Naive thymus-derived CD4-positive, alpha-beta T cell (primary cell): ENCODE measurements around the gene ZNF416. TPM values are rescaled to one million over a fixed set of nuclear protein-coding genes. Genes with fewer than 3 reads are reported as not detected.

ENCODE experiments used
- ATAC-seq: fragments of 150-1000 bp; cut with Tn5 transposase; 2 replicates; pipeline ENCODE4 v1.10.0; 2021; ENCODE audit warnings: mild to moderate bottlenecking, moderate library complexity
- CTCF ChIA-PET: fragments of 350-600 bp; sonication (Branson Sonifier 250); formaldehyde crosslinking; loops from one replicate; lab custom pipeline; 2021; ENCODE audit warnings: antibody characterized with exemption; lab: Charles Lee
- POLR2A ChIA-PET: fragments of 350-600 bp; sonication (Branson Sonifier 250); formaldehyde crosslinking; loops from one replicate; lab custom pipeline; 2021; ENCODE audit warnings: antibody characterized with exemption, inconsistent platforms; lab: Charles Lee
- DNase-seq, 9 donors: peaks; one replicate each; pipeline versions ENCODE4 v3.0.0 to v3.0.0-alpha.2; 2020 to 2022; ENCODE audit warnings: mixed read lengths in 1 of 9
- H3K27ac ChIP-seq: one replicate; pipeline ENCODE4 v1.7.0; 2013; ENCODE audit warnings: mild to moderate bottlenecking, low read depth, low read length, moderate library complexity
- H3K27me3 ChIP-seq, 2 donors: one replicate each; pipeline ENCODE4 v1.7.0; 2013; ENCODE audit warnings: low read length in 2 of 2, mild to moderate bottlenecking in 2 of 2, moderate library complexity in 2 of 2; ENCODE audit not compliant: control insufficient read depth in 2 of 2, insufficient read depth in 2 of 2
- H3K36me3 ChIP-seq, 3 experiments: 1 replicate in 2 of 3; 2 replicates in 1 of 3; pipeline ENCODE4 v1.7.0; 2013; ENCODE audit warnings: low read length in 3 of 3, mild to moderate bottlenecking in 3 of 3, moderate library complexity in 1 of 3; ENCODE audit not compliant: insufficient read depth in 3 of 3, control insufficient read depth in 2 of 3
- H3K4me1 ChIP-seq, 2 donors: one replicate each; pipeline ENCODE4 v1.7.0; 2013; ENCODE audit warnings: low read length in 2 of 2, mild to moderate bottlenecking in 2 of 2, moderate library complexity in 1 of 2; ENCODE audit not compliant: control insufficient read depth in 2 of 2, insufficient read depth in 2 of 2
- H3K4me3 ChIP-seq: 2 replicates; pipeline ENCODE4 v1.7.0; 2013; ENCODE audit warnings: mild to moderate bottlenecking, low read length
- H3K9me3 ChIP-seq, 3 experiments: 1 replicate in 2 of 3; 2 replicates in 1 of 3; pipeline ENCODE4 v1.7.0; 2013; ENCODE audit warnings: low read length in 3 of 3; ENCODE audit not compliant: control insufficient read depth in 2 of 3
- H3K27ac Mint-ChIP-seq, 9 donors: one replicate each; pipeline ENCODE4 v1.8.0; 2020 to 2022; ENCODE audit warnings: mixed read lengths in 9 of 9, mild to moderate bottlenecking in 8 of 9, moderate library complexity in 5 of 9, inconsistent platforms in 2 of 9
- H3K27me3 Mint-ChIP-seq, 5 donors: one replicate each; pipeline ENCODE4 v1.8.0; 2021 to 2022; ENCODE audit warnings: mixed read lengths in 5 of 5, mild to moderate bottlenecking in 1 of 5
- H3K36me3 Mint-ChIP-seq, 5 donors: one replicate each; pipeline ENCODE4 v1.8.0; 2020 to 2022; ENCODE audit warnings: mixed read lengths in 5 of 5, mild to moderate bottlenecking in 3 of 5, inconsistent platforms in 1 of 5
- H3K4me1 Mint-ChIP-seq, 7 donors: one replicate each; pipeline ENCODE4 v1.8.0; 2020 to 2022; ENCODE audit warnings: mixed read lengths in 7 of 7, mild to moderate bottlenecking in 3 of 7, inconsistent platforms in 1 of 7
- H3K4me3 Mint-ChIP-seq, 10 donors: one replicate each; pipeline ENCODE4 v1.8.0; 2020 to 2022; ENCODE audit warnings: mild to moderate bottlenecking in 10 of 10, mixed read lengths in 10 of 10, moderate library complexity in 6 of 10, inconsistent platforms in 2 of 10
- H3K9me3 Mint-ChIP-seq, 11 donors: one replicate each; pipeline ENCODE4 v1.8.0; 2020 to 2022; ENCODE audit warnings: mixed read lengths in 11 of 11, mild to moderate bottlenecking in 4 of 11, inconsistent platforms in 1 of 11, moderate library complexity in 1 of 11
- intact Hi-C, 2 donors: fragments of 100-400 bp; cut with micrococcal nuclease; formaldehyde crosslinking; loops; one replicate each; pipeline ENCODE4 v1.15.1; 2023
- polyA plus RNA-seq, 2 donors: library from polyadenylated mRNA; unstranded; fragments of 300-500 nt; fragmentation: Illumina TruSeq; gene quantifications; one replicate each; pipeline ENCODE4 v1.2.3, GENCODE V29; 2021
- total RNA-seq, 6 experiments: library from RNA in 5 of 6; stranded (reverse) in 5 of 6; gene quantifications; 1 replicate in 5 of 6; 2 replicates in 1 of 6; pipeline ENCODE4 v1.2.3 and lab custom pipeline; 2021 to 2026

Gene ZNF416
- total and polyA plus RNA-seq, 7 experiments from 2014 or later, result 4.4 to 13.8 (median 5.7) TPM

GRCh38 chr19:57583521-57584416 lies 5.1 kb upstream of the ZNF416 start, which contains the start of gene ZIK1:
Gene ZIK1, plus strand, starts transcription at chr19:57584145. Its CDS starts 212 bp downstream, at chr19:57584357.
- Histone ChIP-seq H3K27ac (peak within 1 kb of the TSS; percentile 45), H3K36me3 (peaks cover 2 to 23% (median 6%) of the 10 kb centered on the region in 3 experiments), H3K4me1 (peaks cover 10 to 12% of the 10 kb centered on the region in 2 donors), H3K9me3 (peaks cover 0 to 37% (median 18%) of the 10 kb centered on the region in 3 experiments), H3K27me3 (no peaks in the 10 kb centered on the region), H3K4me3 (peak within 1 kb of the TSS; percentile 55)
- ChIA-PET CTCF (interaction anchor here (0.6 kb wide), 1 partner anchor 33 kb away, joined by 3 read pairs; no protein-coding TSS in a partner anchor), POLR2A (interaction anchor here (0.6 to 2.0 kb wide), 6 partner anchors 13 to 364 kb away, joined by 3 to 8 read pairs (median 4); partner anchors contain the start of genes ZNF134 and ZNF551)
- ATAC-seq (peak; percentile 93), DNase-seq (peak; percentile 61 to 91 (median 85))
- intact Hi-C loops, result loop anchor here (1.0 to 5.0 kb wide), 5 partner anchors 16 to 341 kb away; partner anchors contain the start of genes ZNF134 (in 2 of the 2), ZNF530 (in 2 of the 2), ZNF551 (in 1 of the 2) and ZNF749 (in 1 of the 2)
- Mint-ChIP-seq H3K4me3 (peak within 1 kb of the TSS; percentile 89 to 99 (median 94)), H3K27ac (peak within 1 kb of the TSS; percentile 76 to 95 (median 90)), H3K27me3 (no peaks in the 10 kb centered on the region), H3K4me1 (peaks cover 12 to 28% (median 24%) of the 10 kb centered on the region in 7 donors), H3K9me3 (peaks cover 29 to 86% (median 60%) of the 10 kb centered on the region in 11 donors), H3K36me3 (peaks cover 34 to 65% (median 47%) of the 10 kb centered on the region in 5 donors)

DNA sequence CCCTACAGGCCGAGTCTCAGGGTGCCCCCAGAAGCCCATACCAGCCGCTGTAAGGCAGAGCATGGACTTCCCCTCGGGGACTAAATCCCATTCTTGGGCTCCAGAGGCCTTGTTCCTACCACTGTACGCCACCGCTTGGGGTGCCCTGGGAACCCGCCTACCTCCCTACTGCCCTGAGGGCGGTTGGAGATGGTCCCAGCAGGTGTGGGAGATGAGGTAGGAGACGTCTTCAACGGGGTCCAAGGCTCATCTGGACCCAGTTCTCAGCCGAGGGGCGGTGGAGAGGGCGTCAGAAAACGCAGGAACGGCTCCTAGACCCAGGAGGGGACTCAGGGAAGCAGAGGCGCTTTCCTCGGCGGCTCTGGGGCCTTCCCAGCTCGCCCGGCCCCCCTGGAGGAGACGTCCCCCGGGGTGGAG lies 4.4 kb upstream of the ZNF416 start:
- intact Hi-C loops, result loop anchor here in 1 of 2 donors (1.0 to 5.0 kb wide), 2 partner anchors 148 to 341 kb away; partner anchors contain the start of genes ZNF749 and ZNF805
- ATAC-seq (no peak), DNase-seq (no peak)
- Mint-ChIP-seq H3K4me3 (peak overlapping the region in 7 of 10 donors; percentile 19 to 98 (median 89)), H3K27ac (peak overlapping the region in 1 of 9 donors; percentile 6), H3K27me3 (no peaks in the 10 kb centered on the region), H3K9me3 (peaks cover 25 to 82% (median 55%) of the 10 kb centered on the region in 11 donors), H3K4me1 (peaks cover 14 to 33% (median 26%) of the 10 kb centered on the region in 7 donors), H3K36me3 (peaks cover 28 to 59% (median 41%) of the 10 kb centered on the region in 5 donors)
- peaks cover 0 to 30% (median 12%) of the 10 kb centered on the region in 3 experiments for H3K9me3 ChIP-seq
- peaks cover 11 to 15% of the 10 kb centered on the region in 2 donors for H3K4me1 ChIP-seq
- H3K36me3 ChIP-seq, result peaks cover 0 to 16% (median 0%) of the 10 kb centered on the region in 3 experiments
- peak overlapping the region; percentile 45 for H3K27ac ChIP-seq
- CTCF ChIA-PET, result no interaction called here
- peak overlapping the region; percentile 55 for H3K4me3 ChIP-seq
- H3K27me3 ChIP-seq, result no peaks in the 10 kb centered on the region
- POLR2A ChIA-PET, result interaction anchor here (0.6 to 1.4 kb wide), 5 partner anchors 18 to 365 kb away, joined by 3 to 6 read pairs (median 3); partner anchors contain the start of genes ZNF134 and ZNF551

GRCh38 chr19:57576661-57577060 lies 2.0 kb downstream of the ZNF416 start:
- Mint-ChIP-seq H3K9me3 (peaks cover 18 to 85% (median 60%) of the 10 kb centered on the region in 11 donors), H3K4me1 (peaks cover 12 to 32% (median 24%) of the 10 kb centered on the region in 7 donors), H3K27me3 (no peaks in the 10 kb centered on the region), H3K36me3 (peaks cover 50 to 77% (median 62%) of the 10 kb centered on the region in 5 donors), H3K4me3 (peak overlapping the region; percentile 1 to 86 (median 37)), H3K27ac (peak overlapping the region in 1 of 9 donors; percentile 38)
- ChIA-PET CTCF (no interaction called here), POLR2A (no interaction called here)
- Histone ChIP-seq H3K36me3 (peaks cover 20 to 52% (median 40%) of the 10 kb centered on the region in 3 experiments), H3K4me1 (peaks cover 9 to 14% of the 10 kb centered on the region in 2 donors), H3K9me3 (peaks cover 14 to 54% (median 41%) of the 10 kb centered on the region in 3 experiments), H3K4me3 (no peak overlapping the region), H3K27me3 (no peaks in the 10 kb centered on the region), H3K27ac (no peak overlapping the region)
- intact Hi-C loops, result loop anchor here (5.0 to 10.0 kb wide), 6 partner anchors 171 to 1262 kb away; partner anchors contain the start of genes ZNF329 (in 1 of the 2), ZNF417 (in 1 of the 2), ZNF552 (in 1 of the 2) and ZNF586 (in 1 of the 2)
- no peak for DNase-seq
- no peak for ATAC-seq

- Mint-ChIP-seq H3K27me3 (no peaks in the 10 kb centered on the region), H3K4me1 (peaks cover 6 to 16% (median 13%) of the 10 kb centered on the region in 7 donors), H3K4me3 (no peak overlapping the region), H3K9me3 (peaks cover 18 to 100% (median 78%) of the 10 kb centered on the region in 11 donors), H3K27ac (no peak overlapping the region), H3K36me3 (peaks cover 53 to 72% (median 62%) of the 10 kb centered on the region in 5 donors)
- DNase-seq (no peak), ATAC-seq (no peak)
- intact Hi-C loops, result loop anchor here (10.0 kb wide), 3 partner anchors 242 to 1258 kb away; partner anchors contain the start of genes ZNF329 (in 1 of the 2), ZNF552 (in 1 of the 2) and ZSCAN5A (in 1 of the 2)
- Histone ChIP-seq H3K36me3 (peaks cover 20 to 59% (median 40%) of the 10 kb centered on the region in 3 experiments), H3K27me3 (no peaks in the 10 kb centered on the region), H3K27ac (no peak overlapping the region), H3K9me3 (peaks cover 23 to 94% (median 61%) of the 10 kb centered on the region in 3 experiments), H3K4me1 (no peaks in the 10 kb centered on the region), H3K4me3 (peak overlapping the region; percentile 10)
- CTCF ChIA-PET, result no interaction called here
- POLR2A ChIA-PET, result interaction anchor here (0.6 to 1.3 kb wide), 3 partner anchors 14 to 137 kb away, joined by 3 read pairs; partner anchors contain the start of gene ZNF154
Observed at GRCh38 chr19:57572415-57572947, 6.2 kb downstream of the ZNF416 start.

GRCh38 chr19:57570707-57571106 lies 8.0 kb downstream of the ZNF416 start:
- Mint-ChIP-seq H3K36me3 (peaks cover 40 to 61% (median 47%) of the 10 kb centered on the region in 5 donors), H3K4me1 (peaks cover 0 to 2% (median 0%) of the 10 kb centered on the region in 7 donors), H3K4me3 (no peak overlapping the region), H3K27me3 (no peaks in the 10 kb centered on the region), H3K9me3 (peaks cover 12 to 100% (median 72%) of the 10 kb centered on the region in 11 donors), H3K27ac (no peak overlapping the region)
- ATAC-seq (no peak), DNase-seq (no peak)
- peaks cover 32 to 98% (median 71%) of the 10 kb centered on the region in 3 experiments for H3K9me3 ChIP-seq
- H3K27me3 ChIP-seq, result no peaks in the 10 kb centered on the region
- ChIA-PET CTCF (no interaction called here), POLR2A (interaction anchor here (1.0 kb wide), 1 partner anchor 9 kb away, joined by 3 read pairs; no protein-coding TSS in a partner anchor)
- intact Hi-C loops, result loop anchor here (10.0 kb wide), 3 partner anchors 244 to 1256 kb away; partner anchors contain the start of genes ZNF329 (in 1 of the 2), ZNF552 (in 1 of the 2) and ZSCAN5A (in 1 of the 2)
- no peaks in the 10 kb centered on the region for H3K4me1 ChIP-seq
- no peak overlapping the region for H3K27ac ChIP-seq
- H3K36me3 ChIP-seq, result peaks cover 16 to 47% (median 33%) of the 10 kb centered on the region in 3 experiments
- no peak overlapping the region for H3K4me3 ChIP-seq
